Activated T-cell treated with anti-CD3 and anti-CD28 coated beads, Interleukin-2, amount 50 U/mL, for 72 hours (primary cell): ENCODE data around the gene P2RY8. TPM values are rescaled to one million over a fixed set of nuclear protein-coding genes. Genes with fewer than 3 reads are reported as not detected.
"Not testable (repeated sequence)": the region's sequence is repeated elsewhere in the genome, so short reads cannot be mapped to it uniquely, and the experiment has no call there.

ENCODE experiments used
- ATAC-seq, 2 donors: fragments of 150-1000 bp; cut with Tn5 transposase; replicated peaks in 1 of 2; 2 replicates each; pipeline ENCODE4 v1.10.0; 2021; ENCODE audit warnings: moderate library complexity in 2 of 2, mild to moderate bottlenecking in 1 of 2
- DNase-seq, 2 donors: peaks; one replicate each; pipeline ENCODE4 v3.0.0; 2021 to 2022; ENCODE audit warnings: mixed read lengths in 1 of 2
- H3K27ac Mint-ChIP-seq: one replicate; pipeline ENCODE4 v1.8.0; 2022; ENCODE audit warnings: mild to moderate bottlenecking, moderate library complexity, mixed read lengths
- H3K27me3 Mint-ChIP-seq: one replicate; pipeline ENCODE4 v1.8.0; 2022; ENCODE audit warnings: low read depth, mixed read lengths
- H3K36me3 Mint-ChIP-seq, 2 donors: one replicate each; pipeline ENCODE4 v1.8.0; 2022; ENCODE audit warnings: mixed read lengths in 2 of 2, mild to moderate bottlenecking in 1 of 2; ENCODE audit not compliant: insufficient read depth in 2 of 2
- H3K4me1 Mint-ChIP-seq: one replicate; pipeline ENCODE4 v1.8.0; 2022; ENCODE audit warnings: low read depth, mixed read lengths
- H3K4me3 Mint-ChIP-seq, 2 donors: one replicate each; pipeline ENCODE4 v1.8.0; 2022; ENCODE audit warnings: mild to moderate bottlenecking in 2 of 2, mixed read lengths in 2 of 2, moderate library complexity in 2 of 2
- H3K9me3 Mint-ChIP-seq, 2 donors: one replicate each; pipeline ENCODE4 v1.8.0; 2022; ENCODE audit warnings: mixed read lengths in 2 of 2
- total RNA-seq, 2 donors: library from RNA; stranded (reverse); gene quantifications; one replicate each; pipeline ENCODE4 v1.2.3, GENCODE V29; 2022

The P2RY8 gene
- total RNA-seq, 2 donors from 2014 or later: 40.1 to 45.7 TPM

GRCh38 chrX:1534301-1535168, 2.5 kb downstream of the P2RY8 start:
- ATAC-seq: peak; percentile 36 to 57
- peaks cover 7 to 9% of the 10 kb centered on the region in 2 donors for H3K36me3 Mint-ChIP-seq
- H3K9me3 Mint-ChIP-seq: no peaks in the 10 kb centered on the region
- H3K27me3 Mint-ChIP-seq: no peaks in the 10 kb centered on the region
- H3K4me3 Mint-ChIP-seq: peak overlapping the region; percentile 92 to 93
- H3K4me1 Mint-ChIP-seq: peaks cover 24% of the 10 kb centered on the region
- DNase-seq: peak; percentile 50 to 53
- H3K27ac Mint-ChIP-seq: peak overlapping the region; percentile 96

- H3K9me3 Mint-ChIP-seq: no peaks in the 10 kb centered on the region
- H3K4me3 Mint-ChIP-seq: peak overlapping the region in 1 of 2 donors; percentile 23
- peaks cover 7 to 9% of the 10 kb centered on the region in 2 donors for H3K36me3 Mint-ChIP-seq
- no peaks in the 10 kb centered on the region for H3K27me3 Mint-ChIP-seq
- no peak overlapping the region for H3K27ac Mint-ChIP-seq
- peaks cover 24% of the 10 kb centered on the region for H3K4me1 Mint-ChIP-seq
- DNase-seq: no peak
- no peak for ATAC-seq
Measured at GRCh38 chrX:1533058-1533457, 3.9 kb downstream of the P2RY8 start.

- H3K27me3 Mint-ChIP-seq: no peaks in the 10 kb centered on the region
- H3K4me1 Mint-ChIP-seq: peaks cover 15% of the 10 kb centered on the region
- peak; percentile 57 to 65 for DNase-seq
- peaks cover 5 to 7% of the 10 kb centered on the region in 2 donors for H3K36me3 Mint-ChIP-seq
- H3K9me3 Mint-ChIP-seq: no peaks in the 10 kb centered on the region
- no peak overlapping the region for H3K27ac Mint-ChIP-seq
- no peak overlapping the region for H3K4me3 Mint-ChIP-seq
- no peak for ATAC-seq
Measured at GRCh38 chrX:1531096-1531890, 5.7 kb downstream of the P2RY8 start.

GRCh38 chrX:1529756-1530155, 7.2 kb downstream of the P2RY8 start:
- peak in 1 of 2 donors; percentile 4 for ATAC-seq
- DNase-seq: peak in 1 of 2 donors; percentile 14
- no peaks in the 10 kb centered on the region for H3K27me3 Mint-ChIP-seq
- no peaks in the 10 kb centered on the region for H3K9me3 Mint-ChIP-seq
- H3K27ac Mint-ChIP-seq: no peak overlapping the region
- no peak overlapping the region for H3K4me3 Mint-ChIP-seq
- peaks cover 2 to 7% of the 10 kb centered on the region in 2 donors for H3K36me3 Mint-ChIP-seq
- H3K4me1 Mint-ChIP-seq: peaks cover 5% of the 10 kb centered on the region

- no peak for DNase-seq
Measured at GRCh38 chrX:1529328-1529727, 7.7 kb downstream of the P2RY8 start.

GRCh38 chrX:1528884-1529203, 8.1 kb downstream of the P2RY8 start:
- Mint-ChIP-seq H3K4me1 (peaks cover 5% of the 10 kb centered on the region), H3K9me3 (no peaks in the 10 kb centered on the region), H3K36me3 (peaks cover 2 to 7% of the 10 kb centered on the region in 2 donors), H3K4me3 (no peak overlapping the region), H3K27ac (no peak overlapping the region), H3K27me3 (no peaks in the 10 kb centered on the region)
- ATAC-seq (no peak), DNase-seq (no peak)

More at GRCh38 chrX:1529328-1529727, 7.7 kb downstream of the P2RY8 start:
- Mint-ChIP-seq H3K9me3 (no peaks in the 10 kb centered on the region), H3K36me3 (peaks cover 2 to 7% of the 10 kb centered on the region in 2 donors), H3K4me1 (peaks cover 5% of the 10 kb centered on the region), H3K4me3 (no peak overlapping the region), H3K27ac (no peak overlapping the region), H3K27me3 (no peaks in the 10 kb centered on the region)
- ATAC-seq: peak in 1 of 2 donors; percentile 21

- H3K4me3 Mint-ChIP-seq: no peak overlapping the region
- H3K4me1 Mint-ChIP-seq: peaks cover 5% of the 10 kb centered on the region
- H3K27me3 Mint-ChIP-seq: no peaks in the 10 kb centered on the region
- H3K9me3 Mint-ChIP-seq: no peaks in the 10 kb centered on the region
- peaks cover 2 to 7% of the 10 kb centered on the region in 2 donors for H3K36me3 Mint-ChIP-seq
- peak; percentile 41 to 42 for DNase-seq
- H3K27ac Mint-ChIP-seq: no peak overlapping the region
- ATAC-seq: peak; percentile 81 to 86
Measured at GRCh38 chrX:1528186-1528883, 8.7 kb downstream of the P2RY8 start.

- Mint-ChIP-seq H3K4me1 (peaks cover 2% of the 10 kb centered on the region), H3K27ac (no peak overlapping the region), H3K4me3 (no peak overlapping the region), H3K9me3 (no peaks in the 10 kb centered on the region), H3K36me3 (peaks cover 0 to 3% of the 10 kb centered on the region in 2 donors), H3K27me3 (no peaks in the 10 kb centered on the region)
- ATAC-seq (no peak), DNase-seq (no peak)
Measured at GRCh38 chrX:1527457-1527856, 9.5 kb downstream of the P2RY8 start.

GRCh38 chrX:1526565-1526964, 10.4 kb downstream of the P2RY8 start:
- Mint-ChIP-seq H3K36me3 (peaks cover 2 to 3% of the 10 kb centered on the region in 2 donors), H3K9me3 (no peaks in the 10 kb centered on the region), H3K4me3 (no peak overlapping the region), H3K27me3 (no peaks in the 10 kb centered on the region), H3K27ac (no peak overlapping the region), H3K4me1 (peaks cover 10% of the 10 kb centered on the region)
- ATAC-seq: no peak
- no peak for DNase-seq

GRCh38 chrX:1525583-1526355, 11.2 kb downstream of the P2RY8 start:
- ATAC-seq (no peak), DNase-seq (no peak)
- no peak overlapping the region for H3K27ac Mint-ChIP-seq
- H3K4me1 Mint-ChIP-seq: peaks cover 18% of the 10 kb centered on the region
- no peaks in the 10 kb centered on the region for H3K27me3 Mint-ChIP-seq
- H3K9me3 Mint-ChIP-seq: no peaks in the 10 kb centered on the region
- peaks cover 5 to 6% of the 10 kb centered on the region in 2 donors for H3K36me3 Mint-ChIP-seq
- no peak overlapping the region for H3K4me3 Mint-ChIP-seq

- no peaks in the 10 kb centered on the region for H3K27me3 Mint-ChIP-seq
- H3K36me3 Mint-ChIP-seq: peaks cover 11% of the 10 kb centered on the region in 2 donors
- DNase-seq (no peak), ATAC-seq (no peak)
- no peak overlapping the region for H3K27ac Mint-ChIP-seq
- no peak overlapping the region for H3K4me3 Mint-ChIP-seq
- H3K9me3 Mint-ChIP-seq: peaks cover 0 to 1% of the 10 kb centered on the region in 2 donors
- peaks cover 26% of the 10 kb centered on the region for H3K4me1 Mint-ChIP-seq
Measured at GRCh38 chrX:1524874-1525582, 12.0 kb downstream of the P2RY8 start.

GRCh38 chrX:1522905-1523304, 14.1 kb downstream of the P2RY8 start:
- H3K4me1 Mint-ChIP-seq: peaks cover 44% of the 10 kb centered on the region
- not testable (repeated sequence) for DNase-seq, H3K27me3 Mint-ChIP-seq, H3K27ac Mint-ChIP-seq, H3K4me3 Mint-ChIP-seq, H3K9me3 Mint-ChIP-seq, ATAC-seq
- peaks cover 15 to 17% of the 10 kb centered on the region in 2 donors for H3K36me3 Mint-ChIP-seq
